ENCODE measurements around the gene CCDC141.

Gene CCDC141

DNA sequence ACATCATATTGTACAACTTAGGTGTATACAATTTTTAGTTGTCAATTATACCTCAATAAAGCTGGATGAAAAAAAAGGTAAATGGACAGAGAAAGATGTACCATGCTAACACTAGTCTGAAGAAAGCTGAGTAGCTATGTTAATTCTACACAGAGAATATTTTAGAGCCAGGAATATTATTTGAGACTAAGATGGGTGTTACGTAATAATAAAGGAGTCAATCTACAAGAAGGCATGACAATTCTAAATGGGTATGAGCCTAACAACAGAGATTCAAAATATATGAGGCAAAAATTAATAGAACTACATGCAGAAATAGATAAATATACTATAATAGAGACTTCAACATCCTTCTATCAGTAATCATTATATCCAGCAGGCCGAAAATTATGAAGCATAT is 69.1 kb downstream of the CCDC141 start:
- POLR2A ChIA-PET = no interaction called here
- no peak for DNase-seq (ENCODE audit: low read depth, low spot score)

GRCh38 chr2:178978667-178979066 is 71.3 kb downstream of the CCDC141 start:
- TF ChIP-seq, protein P1, sequence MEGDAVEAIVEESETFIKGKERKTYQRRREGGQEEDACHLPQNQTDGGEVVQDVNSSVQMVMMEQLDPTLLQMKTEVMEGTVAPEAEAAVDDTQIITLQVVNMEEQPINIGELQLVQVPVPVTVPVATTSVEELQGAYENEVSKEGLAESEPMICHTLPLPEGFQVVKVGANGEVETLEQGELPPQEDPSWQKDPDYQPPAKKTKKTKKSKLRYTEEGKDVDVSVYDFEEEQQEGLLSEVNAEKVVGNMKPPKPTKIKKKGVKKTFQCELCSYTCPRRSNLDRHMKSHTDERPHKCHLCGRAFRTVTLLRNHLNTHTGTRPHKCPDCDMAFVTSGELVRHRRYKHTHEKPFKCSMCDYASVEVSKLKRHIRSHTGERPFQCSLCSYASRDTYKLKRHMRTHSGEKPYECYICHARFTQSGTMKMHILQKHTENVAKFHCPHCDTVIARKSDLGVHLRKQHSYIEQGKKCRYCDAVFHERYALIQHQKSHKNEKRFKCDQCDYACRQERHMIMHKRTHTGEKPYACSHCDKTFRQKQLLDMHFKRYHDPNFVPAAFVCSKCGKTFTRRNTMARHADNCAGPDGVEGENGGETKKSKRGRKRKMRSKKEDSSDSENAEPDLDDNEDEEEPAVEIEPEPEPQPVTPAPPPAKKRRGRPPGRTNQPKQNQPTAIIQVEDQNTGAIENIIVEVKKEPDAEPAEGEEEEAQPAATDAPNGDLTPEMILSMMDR (IDR thresholded peaks at IDR 0.05; ENCODE audit: insufficient read depth, low read length, missing control alignments) = no peak
- ChIA-PET POLR2A (no interaction called here), CTCF (no interaction called here)
- no peak overlapping the region for H3K4me3 ChIP-seq (ENCODE audit: low read depth, low read length)
- DNase-seq (ENCODE audit: low read depth, low spot score) = no peak

More for the DNA sequence above, 69.1 kb downstream of the CCDC141 start:
- CTCF ChIA-PET = no interaction called here
- H3K4me3 ChIP-seq (ENCODE audit: low read depth, low read length) = no peak overlapping the region
- TF ChIP-seq, protein P1 (IDR thresholded peaks at IDR 0.05; ENCODE audit: insufficient read depth, low read length, missing control alignments) = no peak

GRCh38 chr2:178976351-178976750 is 73.6 kb downstream of the CCDC141 start:
- POLR2A ChIA-PET = no interaction called here
- TF ChIP-seq, protein P1 (IDR thresholded peaks at IDR 0.05; ENCODE audit: insufficient read depth, low read length, missing control alignments) = no peak
- CTCF ChIA-PET = no interaction called here
- no peak overlapping the region for H3K4me3 ChIP-seq (ENCODE audit: low read depth, low read length)
- DNase-seq (ENCODE audit: low read depth, low spot score) = no peak

DNA sequence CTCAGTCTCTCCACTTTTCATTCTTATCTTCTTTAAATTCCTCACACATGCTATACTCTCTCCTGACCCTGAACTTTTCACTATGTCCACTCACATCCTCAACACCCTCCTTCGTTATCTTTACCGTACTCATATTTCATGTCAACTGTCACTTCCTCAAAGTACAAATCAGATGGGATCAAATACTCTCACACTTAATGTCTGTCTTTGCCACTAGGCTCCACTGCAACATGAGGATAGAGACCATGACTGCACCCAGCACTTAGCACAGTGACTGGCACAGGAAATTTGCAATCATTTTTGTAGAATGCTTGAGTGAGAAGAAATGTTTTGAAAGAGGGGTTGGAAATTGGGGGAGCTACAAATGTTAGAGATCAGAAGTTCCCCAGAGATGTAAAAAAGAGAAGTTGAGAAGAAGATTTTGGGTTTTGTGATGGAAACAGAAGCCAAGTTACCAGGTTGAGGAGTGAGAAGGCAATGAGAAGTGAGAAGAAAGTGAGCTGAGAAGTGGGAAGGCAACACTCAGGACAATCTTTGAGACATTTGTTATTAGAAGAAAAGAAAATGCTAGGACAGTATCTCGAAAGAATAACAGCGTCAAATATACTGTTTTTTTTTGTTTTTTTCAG is 87.0 kb downstream of the CCDC141 start:
- TF ChIP-seq, protein P1 (IDR thresholded peaks at IDR 0.05; ENCODE audit: insufficient read depth, low read length, missing control alignments) = no peak
- no peak overlapping the region for H3K4me3 ChIP-seq (ENCODE audit: low read depth, low read length)
- POLR2A ChIA-PET = no interaction called here
- CTCF ChIA-PET = no interaction called here
- DNase-seq (ENCODE audit: low read depth, low spot score) = no peak

DNA sequence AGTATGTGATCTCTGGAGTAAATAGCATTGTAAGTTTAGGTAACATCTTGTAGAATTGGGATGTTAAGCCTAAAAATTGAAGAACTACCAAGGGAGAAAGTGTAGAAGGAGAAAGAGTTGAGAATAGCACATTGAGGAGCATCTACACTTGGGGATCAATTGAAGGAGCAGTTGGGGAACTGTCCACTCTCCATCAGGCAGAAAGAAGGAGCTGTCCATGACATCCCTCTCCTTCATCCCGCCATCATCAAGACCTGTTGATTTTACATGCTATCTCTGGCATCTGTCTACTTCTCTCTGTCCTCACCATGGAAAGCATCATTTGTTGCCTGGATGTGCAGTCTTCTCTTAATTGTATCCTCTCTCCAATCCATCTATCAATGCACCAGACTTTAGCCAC is 87.8 kb downstream of the CCDC141 start:
- no peak overlapping the region for H3K4me3 ChIP-seq (ENCODE audit: low read depth, low read length)
- TF ChIP-seq, protein P1 (IDR thresholded peaks at IDR 0.05; ENCODE audit: insufficient read depth, low read length, missing control alignments) = no peak
- ChIA-PET POLR2A (no interaction called here), CTCF (no interaction called here)
- no peak for DNase-seq (ENCODE audit: low read depth, low spot score)

GRCh38 chr2:178954049-178954448 is 95.9 kb downstream of the CCDC141 start:
- no peak for DNase-seq (ENCODE audit: low read depth, low spot score)
- ChIA-PET POLR2A (no interaction called here), CTCF (no interaction called here)
- no peak overlapping the region for H3K4me3 ChIP-seq (ENCODE audit: low read depth, low read length)
- TF ChIP-seq, protein P1 (IDR thresholded peaks at IDR 0.05; ENCODE audit: insufficient read depth, low read length, missing control alignments) = no peak
